ENCODE data around the gene POU2AF1.
"Not testable (repeated sequence)": the region's sequence is repeated elsewhere in the genome, so short reads cannot be mapped to it uniquely, and the experiment has no call there.

The POU2AF1 gene

GRCh38 chr11:111347002-111347722 is 31.9 kb downstream of the POU2AF1 start:
- DNase-seq (no peak), ATAC-seq (no peak)

GRCh38 chr11:111344032-111344431 is 35.0 kb downstream of the POU2AF1 start:
- ATAC-seq (no peak), DNase-seq (no peak)

GRCh38 chr11:111342329-111342728 is 36.7 kb downstream of the POU2AF1 start:
- no peak for ATAC-seq
- no peak for DNase-seq

- no peak for DNase-seq
- ATAC-seq: no peak
These were observed 39.2 kb downstream of the POU2AF1 start for GRCh38 chr11:111339758-111340388.

GRCh38 chr11:111336582-111337256 is 42.4 kb downstream of the POU2AF1 start:
- ATAC-seq (no peak), DNase-seq (no peak)

GRCh38 chr11:111336062-111336461 is 43.0 kb downstream of the POU2AF1 start:
- no peak for ATAC-seq
- DNase-seq: no peak

- no peak for DNase-seq
- ATAC-seq: no peak
These were observed 43.5 kb downstream of the POU2AF1 start for GRCh38 chr11:111335549-111335948.

- DNase-seq (no peak), ATAC-seq (no peak)
These were observed 44.3 kb downstream of the POU2AF1 start for GRCh38 chr11:111334532-111335502.

GRCh38 chr11:111331711-111332479 is 47.2 kb downstream of the POU2AF1 start:
- no peak for ATAC-seq
- no peak for DNase-seq

GRCh38 chr11:111330234-111330893 is 48.7 kb downstream of the POU2AF1 start:
- DNase-seq: no peak

GRCh38 chr11:111329306-111330204 is 49.5 kb downstream of the POU2AF1 start:
- DNase-seq (no peak), ATAC-seq (no peak)

More at GRCh38 chr11:111330234-111330893, 48.7 kb downstream of the POU2AF1 start:
- ATAC-seq: no peak

GRCh38 chr11:111327908-111328624 is 51.0 kb downstream of the POU2AF1 start:
- ATAC-seq (peak; percentile 28), DNase-seq (no peak)

- DNase-seq (no peak), ATAC-seq (no peak)
These were observed 52.3 kb downstream of the POU2AF1 start for GRCh38 chr11:111326824-111327223.

- DNase-seq: no peak
- no peak for ATAC-seq
These were observed 53.8 kb downstream of the POU2AF1 start for GRCh38 chr11:111325259-111325658.

- no peak for DNase-seq
- no peak for ATAC-seq
These were observed 54.8 kb downstream of the POU2AF1 start for GRCh38 chr11:111324277-111324720.

- ATAC-seq (no peak), DNase-seq (no peak)
These were observed 56.5 kb downstream of the POU2AF1 start for GRCh38 chr11:111322534-111322933.

GRCh38 chr11:111320728-111321568 is 58.1 kb downstream of the POU2AF1 start:
- ATAC-seq (no peak), DNase-seq (no peak)

GRCh38 chr11:111320199-111320598 is 58.9 kb downstream of the POU2AF1 start:
- ATAC-seq, DNase-seq: not testable (repeated sequence)

Measured in stimulated activated naive CD8-positive, alpha-beta T cell treated with anti-CD3 and anti-CD28 coated beads, Interleukin-15, Interleukin-2, amounts not matched to agents 100 U/mL and 50 U/mL, for 24 hours (primary cell).